Measurements from ENCODE around the gene ARFGAP1. TPM values are rescaled to one million over a fixed set of nuclear protein-coding genes. Genes with fewer than 3 reads are reported as not detected.

ARFGAP1 gene
- total and polyA plus RNA-seq, 2 of the 8 experiments (the other 6 are each of a cell fraction or from before 2014, with no cell fraction given), result 93.7 to 100 TPM

DNA sequence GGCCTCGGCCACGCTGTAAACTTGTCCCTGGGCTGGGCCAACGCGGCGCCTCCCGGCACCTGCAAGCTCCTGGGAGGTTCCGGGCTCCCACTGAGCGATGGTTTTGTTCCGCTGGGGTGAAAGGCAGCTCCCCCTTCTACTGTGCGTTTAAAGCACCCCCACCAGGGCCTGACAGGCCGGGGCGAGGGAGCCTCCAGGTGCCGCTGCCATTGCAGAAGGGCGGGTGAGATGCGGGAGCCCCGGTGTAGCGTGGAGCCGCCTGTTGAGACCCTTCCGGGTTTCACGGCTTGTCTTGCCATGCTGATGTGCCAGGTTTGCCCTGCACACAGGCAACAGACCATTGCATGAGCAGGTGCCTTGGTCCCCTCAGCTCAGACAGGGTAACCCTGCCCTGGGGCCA is 23.2 kb downstream of the ARFGAP1 start (continued):
- TF ChIP-seq, protein P1, sequence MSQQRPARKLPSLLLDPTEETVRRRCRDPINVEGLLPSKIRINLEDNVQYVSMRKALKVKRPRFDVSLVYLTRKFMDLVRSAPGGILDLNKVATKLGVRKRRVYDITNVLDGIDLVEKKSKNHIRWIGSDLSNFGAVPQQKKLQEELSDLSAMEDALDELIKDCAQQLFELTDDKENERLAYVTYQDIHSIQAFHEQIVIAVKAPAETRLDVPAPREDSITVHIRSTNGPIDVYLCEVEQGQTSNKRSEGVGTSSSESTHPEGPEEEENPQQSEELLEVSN (IDR thresholded peaks at IDR 0.05), result 0 out of 2 replicates have a peak, but pooled peaks have one; percentile 32
- TF ChIP-seq CTBP2 (IDR thresholded peaks at IDR 0.05; ENCODE audit: borderline replicate concordance, insufficient read depth, insufficient read length, low read length), result peak; percentile 29
